Upper lobe of left lung (tissue), 6 donors: ENCODE measurements around the gene PEA15. TPM values are rescaled to one million over a fixed set of nuclear protein-coding genes. Genes with fewer than 3 reads are reported as not detected.
A peak's percentile ranks its signal among the peaks of the same experiment; 100 is the strongest.

Experiments
- ATAC-seq, 2 donors: fragments of 200-7000 bp; cut with Tn5 transposase; one replicate each; pipeline ENCODE4 v1.9.1; 2022; ENCODE audit warnings: mild to moderate bottlenecking in 2 of 2, moderate library complexity in 2 of 2; ENCODE audit not compliant: low FRiP score in 2 of 2
- DNase-seq, 2 donors: peaks; one replicate each; pipeline ENCODE4 v3.0.0-alpha.2; 2019 to 2020
- H3K27ac ChIP-seq, 4 donors: fragments of 200-600 bp; sonication (generic); one replicate each; pipeline ENCODE4 v1.5.1; 2016 to 2019
- H3K27me3 ChIP-seq, 4 donors: fragments of 200-600 bp; sonication (generic); one replicate each; pipeline ENCODE4 v1.5.1; 2017 to 2019
- H3K36me3 ChIP-seq, 4 donors: fragments of 200-600 bp; sonication (generic); one replicate each; pipeline ENCODE4 v1.5.1; 2016 to 2019
- H3K4me1 ChIP-seq, 4 donors: fragments of 200-600 bp; sonication (generic); one replicate each; pipeline ENCODE4 v1.5.1; 2018 to 2019
- H3K4me3 ChIP-seq, 4 donors: fragments of 200-600 bp; sonication (generic); one replicate each; pipeline ENCODE4 v1.5.1; 2017 to 2019; ENCODE audit warnings: mild to moderate bottlenecking in 2 of 4, moderate library complexity in 1 of 4
- H3K9me3 ChIP-seq, 4 donors: fragments of 200-600 bp; sonication (generic); one replicate each; pipeline ENCODE4 v1.5.1; 2018 to 2019
- EP300 ChIP-seq, 4 donors: sonication (generic); formaldehyde crosslinking; IDR thresholded peaks; one replicate each; pipeline ENCODE4 v1.5.1; 2017; ENCODE audit warnings: antibody characterized with exemption in 4 of 4, control low read depth in 2 of 4
- POLR2A ChIP-seq, 4 donors: fragments of 450-650 bp; IDR thresholded peaks; one replicate each; pipeline ENCODE4 v1.5.1; 2016 to 2017; ENCODE audit warnings: antibody characterized with exemption in 4 of 4, mild to moderate bottlenecking in 2 of 4
- POLR2AphosphoS5 ChIP-seq, 2 donors: sonication (generic); formaldehyde crosslinking; IDR thresholded peaks; one replicate each; pipeline ENCODE4 v1.5.1; 2017; ENCODE audit warnings: antibody characterized with exemption in 2 of 2
- WGBS, 2 donors: methylation state at CpG; one replicate each; pipeline ENCODE4 v1.1.5; 2017 to 2018; 5-methylcytosine and 5-hydroxymethylcytosine counted together
- total RNA-seq, 6 donors: library from RNA; depleted of rRNA in 4 of 6; stranded (reverse); fragments of >200 nt in 4 of 6; gene quantifications; one replicate each; pipeline versions ENCODE4 v1.1.0 to v1.2.1, GENCODE V29; 2016 to 2021
- TF ChIP-seq, protein P1 (sequence below), 6 experiments: fragments of 450-650 bp in 4 of 6; fragments of 200-600 bp in 2 of 6; sonication (generic) in 2 of 6; IDR thresholded peaks; one replicate each; pipeline ENCODE4 v1.5.1; 2016 to 2019; ENCODE audit warnings: antibody characterized with exemption in 6 of 6
- donor health status: DM: no; HTN: no; CAD: no; lungs with moderate emphysema.
- donor health status: DM: no; HTN: yes; CAD: no; lungs with severe emphysema.

PEA15 gene
- total RNA-seq, 6 donors from 2014 or later: 30.4 to 174 (median 67.9) TPM

DNA sequence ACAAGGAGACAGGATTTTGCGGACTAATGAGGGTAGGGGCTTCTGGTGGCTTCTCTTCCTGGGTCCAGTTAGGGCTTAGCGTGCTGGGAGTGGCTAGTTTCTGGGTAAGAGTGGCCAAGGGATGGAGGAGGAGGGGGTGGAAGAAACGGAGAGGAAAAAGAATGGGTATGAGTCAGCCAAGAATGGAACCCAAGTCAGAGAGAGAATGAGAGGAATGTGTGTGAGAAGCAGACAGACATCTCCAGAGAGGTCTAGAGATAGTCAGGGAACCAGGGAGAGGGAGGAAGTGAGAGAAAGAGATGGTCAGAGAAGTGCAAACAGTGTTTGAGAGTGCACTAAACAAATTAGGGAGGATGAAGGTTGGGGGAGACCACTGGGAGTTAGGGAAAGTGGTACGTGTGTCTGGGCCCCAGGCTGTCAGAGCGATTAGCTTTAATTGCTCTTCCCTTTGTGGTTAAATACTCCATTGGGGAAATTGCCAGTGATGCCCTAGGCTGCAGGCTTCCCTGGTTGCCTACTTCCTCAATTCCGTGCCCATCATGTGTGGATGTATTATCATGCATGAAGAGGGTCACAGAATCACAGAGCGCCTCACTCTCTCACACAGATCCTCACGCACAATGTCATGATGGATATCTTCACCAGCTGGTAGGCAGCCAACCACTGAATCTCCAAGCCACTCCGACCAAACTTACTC is 1.4 kb downstream of the PEA15 start:
- ATAC-seq: peak in 1 of 2 donors; percentile 57
- Histone ChIP-seq H3K27ac (peak overlapping the region; percentile 88 to 97 (median 94)), H3K9me3 (no peaks in the 10 kb centered on the region), H3K4me3 (peak overlapping the region; percentile 63 to 98 (median 94)), H3K4me1 (peaks cover 57 to 63% (median 59%) of the 10 kb centered on the region in 4 donors), H3K27me3 (no peaks in the 10 kb centered on the region), H3K36me3 (peaks cover 0 to 34% (median 6%) of the 10 kb centered on the region in 4 donors)
- DNase-seq: no peak
- 54 to 68% methylated on average over 9 of the region's 9 CpGs for WGBS, 2 donors
- TF ChIP-seq EP300 (IDR thresholded peaks at IDR 0.05) (no peak), POLR2AphosphoS5 (IDR thresholded peaks at IDR 0.05) (no peak), POLR2A (IDR thresholded peaks at IDR 0.05) (no peak)
- TF ChIP-seq, protein P1, sequence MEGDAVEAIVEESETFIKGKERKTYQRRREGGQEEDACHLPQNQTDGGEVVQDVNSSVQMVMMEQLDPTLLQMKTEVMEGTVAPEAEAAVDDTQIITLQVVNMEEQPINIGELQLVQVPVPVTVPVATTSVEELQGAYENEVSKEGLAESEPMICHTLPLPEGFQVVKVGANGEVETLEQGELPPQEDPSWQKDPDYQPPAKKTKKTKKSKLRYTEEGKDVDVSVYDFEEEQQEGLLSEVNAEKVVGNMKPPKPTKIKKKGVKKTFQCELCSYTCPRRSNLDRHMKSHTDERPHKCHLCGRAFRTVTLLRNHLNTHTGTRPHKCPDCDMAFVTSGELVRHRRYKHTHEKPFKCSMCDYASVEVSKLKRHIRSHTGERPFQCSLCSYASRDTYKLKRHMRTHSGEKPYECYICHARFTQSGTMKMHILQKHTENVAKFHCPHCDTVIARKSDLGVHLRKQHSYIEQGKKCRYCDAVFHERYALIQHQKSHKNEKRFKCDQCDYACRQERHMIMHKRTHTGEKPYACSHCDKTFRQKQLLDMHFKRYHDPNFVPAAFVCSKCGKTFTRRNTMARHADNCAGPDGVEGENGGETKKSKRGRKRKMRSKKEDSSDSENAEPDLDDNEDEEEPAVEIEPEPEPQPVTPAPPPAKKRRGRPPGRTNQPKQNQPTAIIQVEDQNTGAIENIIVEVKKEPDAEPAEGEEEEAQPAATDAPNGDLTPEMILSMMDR (IDR thresholded peaks at IDR 0.05): no peak

DNA sequence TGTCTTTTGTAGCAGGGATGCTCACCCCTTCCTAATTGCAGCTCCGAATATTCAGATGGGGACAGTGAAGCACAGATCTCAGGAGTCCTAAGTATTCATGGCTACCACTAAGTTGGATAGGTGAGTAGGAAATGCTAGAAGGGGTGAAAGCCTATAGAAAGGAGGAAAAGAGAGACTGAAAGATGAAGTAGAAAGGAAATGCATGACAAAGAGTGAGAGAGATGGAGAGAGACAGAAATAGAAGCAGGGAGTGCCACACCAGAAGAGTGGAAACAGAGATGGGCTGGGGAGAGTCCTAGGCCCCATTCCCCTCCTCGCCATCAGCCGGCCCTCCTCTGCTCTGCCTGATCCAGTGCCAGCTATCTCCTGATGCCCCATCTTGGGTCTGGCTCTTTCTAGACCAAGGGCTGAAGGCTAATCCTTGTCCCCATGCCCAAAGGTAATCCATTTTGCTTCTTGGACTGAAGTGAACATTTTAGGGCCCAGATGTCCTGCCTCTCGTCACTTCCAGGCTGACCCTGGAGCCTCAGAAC is 2.0 kb downstream of the PEA15 start:
- peaks cover 57 to 63% (median 59%) of the 10 kb centered on the region in 4 donors for H3K4me1 ChIP-seq
- 78 to 90% methylated on average over 4 of the region's 4 CpGs for WGBS, 2 donors
- H3K27ac ChIP-seq: peak overlapping the region; percentile 31 to 96 (median 62)

DNA sequence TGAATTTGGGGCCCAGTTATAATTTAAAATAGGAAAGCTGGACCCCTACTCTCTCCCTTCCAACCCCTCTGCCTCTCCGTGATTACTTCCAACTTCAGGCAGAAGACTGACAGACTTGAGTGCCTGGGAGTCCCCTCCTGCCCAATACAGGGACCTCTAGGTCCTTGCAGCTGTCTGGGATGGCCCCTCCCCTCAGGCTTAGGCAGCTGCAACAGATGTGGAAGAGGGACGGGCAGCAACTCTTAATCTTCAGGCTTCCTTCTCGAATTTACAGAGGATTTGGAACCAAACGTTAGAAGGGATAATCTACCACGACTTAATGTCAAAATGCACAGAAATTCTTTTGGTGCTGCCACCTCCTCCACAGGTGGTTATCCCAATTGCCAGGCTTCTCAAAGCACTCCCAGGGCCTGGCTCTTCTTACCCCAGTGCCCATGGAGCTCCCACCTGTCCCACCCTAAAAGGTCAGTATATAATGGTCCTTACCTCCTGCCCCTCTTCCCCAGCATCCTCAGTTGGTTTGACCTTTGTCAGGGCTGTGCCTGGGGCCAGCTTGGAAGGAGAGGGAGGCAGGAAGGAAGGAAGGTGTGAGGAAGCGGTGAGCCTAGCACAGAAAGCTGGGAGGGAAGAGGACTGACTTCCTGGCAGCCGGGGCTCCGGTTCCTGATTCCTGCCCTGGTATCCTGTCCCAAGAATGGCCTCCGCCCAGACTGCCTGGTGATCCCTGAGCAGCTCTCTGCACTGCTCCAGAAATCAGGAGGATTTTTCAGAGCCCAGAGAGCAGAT is 2.8 kb downstream of the PEA15 start:
- ATAC-seq (no peak), DNase-seq (no peak)
- Histone ChIP-seq H3K4me1 (peaks cover 57 to 63% (median 59%) of the 10 kb centered on the region in 4 donors), H3K36me3 (peaks cover 9 to 48% (median 17%) of the 10 kb centered on the region in 4 donors), H3K4me3 (no peak overlapping the region), H3K27me3 (no peaks in the 10 kb centered on the region), H3K27ac (peak overlapping the region; percentile 31 to 96 (median 62)), H3K9me3 (no peaks in the 10 kb centered on the region)
- no peak for TF ChIP-seq POLR2A (IDR thresholded peaks at IDR 0.05)
- peak in 1 of 4 donors; percentile 9 for TF ChIP-seq EP300 (IDR thresholded peaks at IDR 0.05)
- TF ChIP-seq POLR2AphosphoS5 (IDR thresholded peaks at IDR 0.05): peak in 1 of 2 donors; percentile 26
- TF ChIP-seq, protein P1 (IDR thresholded peaks at IDR 0.05): no peak
- 54 to 70% methylated on average over 9 of the region's 9 CpGs for WGBS, 2 donors

More for the DNA sequence above, 2.0 kb downstream of the PEA15 start:
- DNase-seq: no peak
- ATAC-seq: no peak
- peaks cover 1 to 40% (median 12%) of the 10 kb centered on the region in 4 donors for H3K36me3 ChIP-seq
- H3K27me3 ChIP-seq: no peaks in the 10 kb centered on the region
- TF ChIP-seq EP300 (IDR thresholded peaks at IDR 0.05) (no peak), POLR2AphosphoS5 (IDR thresholded peaks at IDR 0.05) (no peak), POLR2A (IDR thresholded peaks at IDR 0.05) (no peak)
- TF ChIP-seq, protein P1 (IDR thresholded peaks at IDR 0.05): no peak
- H3K4me3 ChIP-seq: no peak overlapping the region
- no peaks in the 10 kb centered on the region for H3K9me3 ChIP-seq

DNA sequence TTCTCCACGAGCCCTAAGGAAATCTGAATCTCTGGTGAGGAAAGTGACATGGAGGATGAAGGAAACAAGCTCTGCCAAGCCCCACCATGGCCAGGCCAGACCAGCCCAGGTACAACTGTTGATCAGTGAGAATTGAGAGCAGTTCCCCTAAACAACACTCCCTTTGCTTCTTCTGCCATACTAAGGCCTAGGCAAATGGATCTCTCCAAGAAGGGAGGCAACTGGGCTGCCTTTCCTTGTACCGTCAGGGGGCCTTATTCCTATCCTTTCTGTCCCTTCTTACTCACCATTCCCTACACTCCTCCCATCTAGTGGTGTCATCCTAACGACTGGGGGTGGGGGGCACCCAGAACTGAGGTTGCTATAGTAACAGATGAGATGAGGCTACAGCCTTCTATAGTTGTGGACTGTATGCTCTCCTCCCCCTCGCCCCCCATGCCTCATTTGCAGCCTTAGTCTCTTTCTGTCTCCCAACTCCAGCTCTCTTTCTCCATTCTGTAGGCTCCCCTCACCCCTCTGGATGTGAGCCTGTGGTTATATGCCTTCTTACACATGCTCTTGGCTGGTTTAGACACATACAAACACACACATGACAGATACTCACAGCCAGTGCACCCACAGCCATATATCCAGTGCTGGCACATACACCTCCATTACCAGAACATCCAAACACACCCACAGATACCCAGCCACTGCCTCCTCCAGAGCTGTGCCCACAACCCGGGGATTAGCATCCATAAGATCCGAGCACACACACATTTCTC is 3.6 kb downstream of the PEA15 start:
- Histone ChIP-seq H3K36me3 (peaks cover 15 to 56% (median 25%) of the 10 kb centered on the region in 4 donors), H3K4me1 (peaks cover 57 to 62% (median 59%) of the 10 kb centered on the region in 4 donors), H3K27me3 (no peaks in the 10 kb centered on the region), H3K9me3 (no peaks in the 10 kb centered on the region), H3K4me3 (no peak overlapping the region), H3K27ac (peak overlapping the region in 3 of 4 donors; percentile 31 to 96 (median 88))
- DNase-seq (no peak), ATAC-seq (no peak)
- 69 to 77% methylated on average over 6 of the region's 6 CpGs for WGBS, 2 donors
- TF ChIP-seq POLR2AphosphoS5 (IDR thresholded peaks at IDR 0.05) (no peak), EP300 (IDR thresholded peaks at IDR 0.05) (no peak), POLR2A (IDR thresholded peaks at IDR 0.05) (no peak)
- TF ChIP-seq, protein P1 (IDR thresholded peaks at IDR 0.05): no peak
